ENCODE measurements around the gene CNPY1.

The CNPY1 gene

GRCh38 chr7:155455776-155456737 is 90.3 kb downstream of the CNPY1 start:
- H3K4me3 ChIP-seq (ENCODE audit: low read depth, low read length) = no peak overlapping the region
- no peak for TF ChIP-seq CTCF (IDR thresholded peaks at IDR 0.05; ENCODE audit: low read depth, low read length)

GRCh38 chr7:155455132-155455693 is 91.1 kb downstream of the CNPY1 start:
- H3K4me3 ChIP-seq (ENCODE audit: low read depth, low read length) = no peak overlapping the region
- no peak for TF ChIP-seq CTCF (IDR thresholded peaks at IDR 0.05; ENCODE audit: low read depth, low read length)

GRCh38 chr7:155454183-155455112 is 91.9 kb downstream of the CNPY1 start:
- no peak for TF ChIP-seq CTCF (IDR thresholded peaks at IDR 0.05; ENCODE audit: low read depth, low read length)
- no peak overlapping the region for H3K4me3 ChIP-seq (ENCODE audit: low read depth, low read length)

GRCh38 chr7:155453296-155454182 is 92.8 kb downstream of the CNPY1 start:
- no peak for TF ChIP-seq CTCF (IDR thresholded peaks at IDR 0.05; ENCODE audit: low read depth, low read length)
- no peak overlapping the region for H3K4me3 ChIP-seq (ENCODE audit: low read depth, low read length)

- no peak overlapping the region for H3K4me3 ChIP-seq (ENCODE audit: low read depth, low read length)
- TF ChIP-seq CTCF (IDR thresholded peaks at IDR 0.05; ENCODE audit: low read depth, low read length) = no peak
Measured at GRCh38 chr7:155452505-155453295, 93.7 kb downstream of the CNPY1 start.

GRCh38 chr7:155451840-155452239 is 94.5 kb downstream of the CNPY1 start:
- TF ChIP-seq CTCF (IDR thresholded peaks at IDR 0.05; ENCODE audit: low read depth, low read length) = no peak
- no peak overlapping the region for H3K4me3 ChIP-seq (ENCODE audit: low read depth, low read length)
